Measurements from ENCODE around the gene CHRNA4. TPM values are rescaled to one million over a fixed set of nuclear protein-coding genes. Genes with fewer than 3 reads are reported as not detected.

The CHRNA4 gene
- total RNA-seq, 1 donor from 2014 or later, result not detected

- no peak for DNase-seq (ENCODE audit: extremely low spot score, unreplicated experiment)
- Mint-ChIP-seq H3K9me3 (ENCODE audit: unreplicated experiment) (no peaks in the 10 kb centered on the region), H3K4me1 (ENCODE audit: unreplicated experiment) (no peaks in the 10 kb centered on the region), H3K27me3 (ENCODE audit: unreplicated experiment) (peaks cover 24% of the 10 kb centered on the region), H3K27ac (ENCODE audit: unreplicated experiment) (no peak overlapping the region), H3K36me3 (ENCODE audit: unreplicated experiment) (no peaks in the 10 kb centered on the region), H3K4me3 (ENCODE audit: unreplicated experiment) (no peak overlapping the region)
- TF ChIP-seq CTCF (IDR thresholded peaks at IDR 0.05), result no peak
These were observed 12.8 kb upstream of the CHRNA4 start for GRCh38 chr20:63373996-63374395.

- peaks cover 16% of the 10 kb centered on the region for H3K27me3 Mint-ChIP-seq (ENCODE audit: unreplicated experiment)
- H3K9me3 Mint-ChIP-seq (ENCODE audit: unreplicated experiment), result no peaks in the 10 kb centered on the region
- H3K4me1 Mint-ChIP-seq (ENCODE audit: unreplicated experiment), result no peaks in the 10 kb centered on the region
- no peak for DNase-seq (ENCODE audit: extremely low spot score, unreplicated experiment)
- no peaks in the 10 kb centered on the region for H3K36me3 Mint-ChIP-seq (ENCODE audit: unreplicated experiment)
- no peak overlapping the region for H3K27ac Mint-ChIP-seq (ENCODE audit: unreplicated experiment)
- TF ChIP-seq CTCF (IDR thresholded peaks at IDR 0.05), result no peak
- no peak overlapping the region for H3K4me3 Mint-ChIP-seq (ENCODE audit: unreplicated experiment)
These were observed 12.1 kb upstream of the CHRNA4 start for GRCh38 chr20:63372971-63373885.

- H3K4me1 Mint-ChIP-seq (ENCODE audit: unreplicated experiment), result no peaks in the 10 kb centered on the region
- no peaks in the 10 kb centered on the region for H3K36me3 Mint-ChIP-seq (ENCODE audit: unreplicated experiment)
- no peak for TF ChIP-seq CTCF (IDR thresholded peaks at IDR 0.05)
- no peak overlapping the region for H3K4me3 Mint-ChIP-seq (ENCODE audit: unreplicated experiment)
- no peaks in the 10 kb centered on the region for H3K9me3 Mint-ChIP-seq (ENCODE audit: unreplicated experiment)
- H3K27ac Mint-ChIP-seq (ENCODE audit: unreplicated experiment), result no peak overlapping the region
- no peak for DNase-seq (ENCODE audit: extremely low spot score, unreplicated experiment)
- H3K27me3 Mint-ChIP-seq (ENCODE audit: unreplicated experiment), result peaks cover 10% of the 10 kb centered on the region
These were observed 10.2 kb upstream of the CHRNA4 start for GRCh38 chr20:63371291-63371865.

GRCh38 chr20:63370618-63371187, 9.6 kb upstream of the CHRNA4 start:
- no peaks in the 10 kb centered on the region for H3K4me1 Mint-ChIP-seq (ENCODE audit: unreplicated experiment)
- no peak overlapping the region for H3K27ac Mint-ChIP-seq (ENCODE audit: unreplicated experiment)
- no peak overlapping the region for H3K4me3 Mint-ChIP-seq (ENCODE audit: unreplicated experiment)
- H3K9me3 Mint-ChIP-seq (ENCODE audit: unreplicated experiment), result no peaks in the 10 kb centered on the region
- no peaks in the 10 kb centered on the region for H3K36me3 Mint-ChIP-seq (ENCODE audit: unreplicated experiment)
- H3K27me3 Mint-ChIP-seq (ENCODE audit: unreplicated experiment), result peaks cover 7% of the 10 kb centered on the region
- no peak for TF ChIP-seq CTCF (IDR thresholded peaks at IDR 0.05)
- no peak for DNase-seq (ENCODE audit: extremely low spot score, unreplicated experiment)
